Measurements from ENCODE around the gene DYNLRB2. TPM values are rescaled to one million over a fixed set of nuclear protein-coding genes. Genes with fewer than 3 reads are reported as not detected.

The DYNLRB2 gene
- total RNA-seq, 1 donor = 0.86 TPM

GRCh38 chr16:80526418-80527061 is 14.3 kb upstream of the DYNLRB2 start:
- peak; percentile 68 for DNase-seq (ENCODE audit: low read depth)
- TF ChIP-seq, protein P1, sequence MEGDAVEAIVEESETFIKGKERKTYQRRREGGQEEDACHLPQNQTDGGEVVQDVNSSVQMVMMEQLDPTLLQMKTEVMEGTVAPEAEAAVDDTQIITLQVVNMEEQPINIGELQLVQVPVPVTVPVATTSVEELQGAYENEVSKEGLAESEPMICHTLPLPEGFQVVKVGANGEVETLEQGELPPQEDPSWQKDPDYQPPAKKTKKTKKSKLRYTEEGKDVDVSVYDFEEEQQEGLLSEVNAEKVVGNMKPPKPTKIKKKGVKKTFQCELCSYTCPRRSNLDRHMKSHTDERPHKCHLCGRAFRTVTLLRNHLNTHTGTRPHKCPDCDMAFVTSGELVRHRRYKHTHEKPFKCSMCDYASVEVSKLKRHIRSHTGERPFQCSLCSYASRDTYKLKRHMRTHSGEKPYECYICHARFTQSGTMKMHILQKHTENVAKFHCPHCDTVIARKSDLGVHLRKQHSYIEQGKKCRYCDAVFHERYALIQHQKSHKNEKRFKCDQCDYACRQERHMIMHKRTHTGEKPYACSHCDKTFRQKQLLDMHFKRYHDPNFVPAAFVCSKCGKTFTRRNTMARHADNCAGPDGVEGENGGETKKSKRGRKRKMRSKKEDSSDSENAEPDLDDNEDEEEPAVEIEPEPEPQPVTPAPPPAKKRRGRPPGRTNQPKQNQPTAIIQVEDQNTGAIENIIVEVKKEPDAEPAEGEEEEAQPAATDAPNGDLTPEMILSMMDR (IDR thresholded peaks at IDR 0.05; ENCODE audit: insufficient read depth, low read depth, low read length) = peak; percentile 92
- H3K4me3 ChIP-seq (ENCODE audit: low read depth, low read length) = no peak overlapping the region

GRCh38 chr16:80527297-80527696 is 13.5 kb upstream of the DYNLRB2 start:
- TF ChIP-seq, protein P1 (IDR thresholded peaks at IDR 0.05; ENCODE audit: insufficient read depth, low read depth, low read length) = peak; percentile 68
- H3K4me3 ChIP-seq (ENCODE audit: low read depth, low read length) = no peak overlapping the region
- peak; percentile 49 for DNase-seq (ENCODE audit: low read depth)

DNA sequence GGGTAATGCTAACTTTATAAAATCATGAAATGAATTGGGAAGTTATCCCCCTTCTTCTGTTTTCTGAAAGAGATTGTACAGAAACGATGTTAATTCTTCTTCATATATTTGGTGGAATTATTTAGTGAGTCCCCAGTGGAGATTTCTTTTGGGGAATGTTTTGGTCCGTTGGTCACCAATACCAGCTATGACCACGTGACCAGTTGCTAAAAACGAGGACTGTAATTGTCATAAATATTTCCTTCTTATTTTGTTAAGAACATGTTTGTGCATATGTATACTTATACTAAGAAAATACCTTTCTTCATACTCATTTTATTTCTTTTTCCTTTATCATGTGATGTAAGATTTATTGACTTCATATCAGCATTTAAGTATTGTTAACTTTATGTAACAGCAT is 10.3 kb upstream of the DYNLRB2 start:
- DNase-seq (ENCODE audit: low read depth) = no peak
- no peak overlapping the region for H3K4me3 ChIP-seq (ENCODE audit: low read depth, low read length)
- TF ChIP-seq, protein P1 (IDR thresholded peaks at IDR 0.05; ENCODE audit: insufficient read depth, low read depth, low read length) = no peak

GRCh38 chr16:80536238-80536637 is 4.6 kb upstream of the DYNLRB2 start:
- no peak overlapping the region for H3K4me3 ChIP-seq (ENCODE audit: low read depth, low read length)
- TF ChIP-seq, protein P1 (IDR thresholded peaks at IDR 0.05; ENCODE audit: insufficient read depth, low read depth, low read length) = no peak
- no peak for DNase-seq (ENCODE audit: low read depth)

GRCh38 chr16:80541306-80541694 is 507 bp downstream of the DYNLRB2 start:
- TF ChIP-seq, protein P1 (IDR thresholded peaks at IDR 0.05; ENCODE audit: insufficient read depth, low read depth, low read length) = no peak
- peak overlapping the region; percentile 76 for H3K4me3 ChIP-seq (ENCODE audit: low read depth, low read length)
- no peak for DNase-seq (ENCODE audit: low read depth)

- TF ChIP-seq, protein P1 (IDR thresholded peaks at IDR 0.05; ENCODE audit: insufficient read depth, low read depth, low read length) = no peak
- no peak overlapping the region for H3K4me3 ChIP-seq (ENCODE audit: low read depth, low read length)
- DNase-seq (ENCODE audit: low read depth) = no peak
Observed at GRCh38 chr16:80543162-80543561, 2.4 kb downstream of the DYNLRB2 start.

DNA sequence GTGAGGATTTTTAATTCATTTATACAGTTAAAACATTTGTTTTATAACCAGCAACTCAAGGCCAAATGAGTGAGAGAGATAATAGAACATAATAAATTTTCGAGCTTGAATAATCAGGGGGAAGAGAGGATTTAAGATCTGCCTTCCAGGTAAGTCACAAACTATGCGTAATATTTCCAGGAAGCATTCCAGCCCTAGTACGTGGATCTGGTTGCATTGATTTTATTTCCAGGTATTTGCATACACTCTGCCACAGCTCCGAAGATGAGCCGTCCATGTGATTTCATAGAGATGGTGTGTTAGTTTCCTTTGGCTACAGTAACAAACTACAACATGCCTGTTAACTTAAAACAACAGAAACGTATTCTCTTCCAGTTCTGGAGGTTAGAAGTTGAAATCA is 3.5 kb downstream of the DYNLRB2 start:
- DNase-seq (ENCODE audit: low read depth) = no peak
- no peak overlapping the region for H3K4me3 ChIP-seq (ENCODE audit: low read depth, low read length)
- TF ChIP-seq, protein P1 (IDR thresholded peaks at IDR 0.05; ENCODE audit: insufficient read depth, low read depth, low read length) = no peak

Measured in fibroblast of villous mesenchyme (primary cell).